T-cell (primary cell): ENCODE results near the gene TXNDC9. TPM values are rescaled to one million over a fixed set of nuclear protein-coding genes. Genes with fewer than 3 reads are reported as not detected.
"Not testable (repeated sequence)": the region's sequence is repeated elsewhere in the genome, so short reads cannot be mapped to it uniquely, and the experiment has no call there.

Source experiments
- ATAC-seq, 4 experiments: fragments of 200-7000 bp in 3 of 4; fragments of 150-1000 bp in 1 of 4; cut with Tn5 transposase; replicated peaks in 1 of 4; 1 replicate in 3 of 4; 2 replicates in 1 of 4; pipeline ENCODE4 v1.10.0; 2021; ENCODE audit warnings: moderate library complexity in 3 of 4, mild to moderate bottlenecking in 2 of 4, moderate number of reproducible peaks in 1 of 4
- CTCF ChIA-PET, 2 donors: fragments of 300-600 bp; sonication (Branson Sonifier 250); formaldehyde crosslinking; loops; one replicate each; lab custom pipeline; 2022; ENCODE audit warnings: antibody characterized with exemption in 2 of 2; lab: Charles Lee
- POLR2A ChIA-PET, 2 donors: fragments of 300-600 bp; sonication (Branson Sonifier 250); formaldehyde crosslinking; loops; one replicate each; lab custom pipeline; 2022; ENCODE audit warnings: antibody characterized with exemption in 2 of 2; lab: Charles Lee
- DNase-seq, 35 experiments: peaks; one replicate each; pipeline versions ENCODE4 v3.0.0 to v3.0.0-alpha.2; 2013 to 2023
- H3K27ac ChIP-seq: one replicate; pipeline ENCODE4 v1.5.1; 2013; ENCODE audit warnings: low read length
- H3K27me3 ChIP-seq, 2 experiments: replicated peaks in 1 of 2; 1 replicate in 1 of 2; 2 replicates in 1 of 2; pipeline versions ENCODE4 v1.6.1 to v1.7.0; 2013; ENCODE audit warnings: low read length in 1 of 2, mixed read lengths in 1 of 2; ENCODE audit not compliant: control insufficient read depth in 2 of 2, insufficient read depth in 2 of 2; ENCODE audit errors: extremely low read depth in 1 of 2
- H3K36me3 ChIP-seq, 2 donors: 1 replicate in 1 of 2; 2 replicates in 1 of 2; pipeline versions ENCODE4 v1.6.1 to v1.7.0; 2013; ENCODE audit warnings: low read length in 1 of 2; ENCODE audit not compliant: control insufficient read depth in 2 of 2, insufficient read depth in 1 of 2; ENCODE audit errors: extremely low read depth in 1 of 2
- H3K4me1 ChIP-seq, 2 experiments: 1 replicate in 1 of 2; 2 replicates in 1 of 2; pipeline versions ENCODE4 v1.6.1 to v1.7.0; 2013; ENCODE audit warnings: low read length in 2 of 2, mixed read lengths in 1 of 2; ENCODE audit not compliant: insufficient read depth in 2 of 2, control insufficient read depth in 1 of 2; ENCODE audit errors: extremely low read depth in 1 of 2
- H3K4me3 ChIP-seq, 2 donors: 1 replicate in 1 of 2; 2 replicates in 1 of 2; pipeline versions ENCODE4 v1.5.1 to v1.7.0; 2013; ENCODE audit warnings: mild to moderate bottlenecking in 2 of 2, low read length in 1 of 2, moderate library complexity in 1 of 2; ENCODE audit not compliant: control insufficient read depth in 1 of 2; ENCODE audit errors: extremely low read depth in 1 of 2
- H3K9me3 ChIP-seq: 2 replicates; pipeline ENCODE4 v1.7.0; 2013
- H3K27ac Mint-ChIP-seq, 2 donors: one replicate each; pipeline ENCODE4 v1.8.0; 2020 to 2021; ENCODE audit warnings: mild to moderate bottlenecking in 2 of 2, mixed read lengths in 2 of 2
- H3K27me3 Mint-ChIP-seq, 2 donors: one replicate each; pipeline ENCODE4 v1.8.0; 2021 to 2022; ENCODE audit warnings: mixed read lengths in 2 of 2
- H3K36me3 Mint-ChIP-seq: one replicate; pipeline ENCODE4 v1.8.0; 2021; ENCODE audit warnings: mixed read lengths
- H3K4me1 Mint-ChIP-seq, 3 donors: one replicate each; pipeline ENCODE4 v1.8.0; 2020 to 2022; ENCODE audit warnings: mixed read lengths in 3 of 3, mild to moderate bottlenecking in 1 of 3
- H3K4me3 Mint-ChIP-seq, 3 donors: one replicate each; pipeline ENCODE4 v1.8.0; 2020 to 2022; ENCODE audit warnings: mild to moderate bottlenecking in 3 of 3, mixed read lengths in 3 of 3, moderate library complexity in 3 of 3
- H3K9me3 Mint-ChIP-seq, 3 donors: one replicate each; pipeline ENCODE4 v1.8.0; 2020 to 2022; ENCODE audit warnings: mixed read lengths in 3 of 3
- WGBS: methylation state at CpG from one replicate; pipeline ENCODE4 v1.1.5; 2013; ENCODE audit warnings: missing lambda C conversion rate; ENCODE audit not compliant: insufficient coverage; 5-methylcytosine and 5-hydroxymethylcytosine counted together
- total RNA-seq, 35 experiments: library from RNA in 6 of 35; stranded (reverse) in 6 of 35; fragments of 120-200 nt in 1 of 35; gene quantifications; one replicate each; pipeline versions ENCODE4 v1.2.1 to v1.2.4 and lab custom pipeline; 2013 to 2026

The TXNDC9 gene
- total RNA-seq, 5 donors from 2014 or later (not counting 1 experiment from before 2014, with no cell fraction given) = 12.3 to 26.2 (median 23.0) TPM

GRCh38 chr2:99317161-99317872 lies 18.8 kb downstream of the TXNDC9 start:
- H3K9me3 Mint-ChIP-seq = peaks cover 6 to 7% (median 6%) of the 10 kb centered on the region in 3 donors
- no peaks in the 10 kb centered on the region for H3K9me3 ChIP-seq
- H3K27me3 ChIP-seq = no peaks in the 10 kb centered on the region
- peaks cover 0 to 5% (median 0%) of the 10 kb centered on the region in 3 donors for H3K4me1 Mint-ChIP-seq
- peaks cover 11 to 44% of the 10 kb centered on the region in 2 donors for H3K36me3 ChIP-seq
- no peaks in the 10 kb centered on the region for H3K4me1 ChIP-seq
- no peak overlapping the region for H3K27ac ChIP-seq
- DNase-seq = no peak
- H3K4me3 Mint-ChIP-seq = no peak overlapping the region
- WGBS = 94% methylated on average over 5 of the region's 9 CpGs
- no peak overlapping the region for H3K27ac Mint-ChIP-seq
- H3K36me3 Mint-ChIP-seq = peaks cover 47% of the 10 kb centered on the region
- POLR2A ChIA-PET = no interaction called here
- no peaks in the 10 kb centered on the region for H3K27me3 Mint-ChIP-seq
- no peak overlapping the region for H3K4me3 ChIP-seq
- CTCF ChIA-PET = no interaction called here
- no peak for ATAC-seq

GRCh38 chr2:99301097-99301496 lies 35.0 kb downstream of the TXNDC9 start, which contains the start of gene LYG1:
TSS of gene LYG1 (minus strand) at chr2:99301197. CDS start at chr2:99295670, 5,527 bp downstream.
- H3K9me3 ChIP-seq, CTCF ChIA-PET, H3K4me3 Mint-ChIP-seq, DNase-seq, H3K4me3 ChIP-seq, H3K4me1 Mint-ChIP-seq, POLR2A ChIA-PET, H3K27ac ChIP-seq, H3K9me3 Mint-ChIP-seq, H3K27me3 Mint-ChIP-seq, ATAC-seq, H3K4me1 ChIP-seq, H3K27me3 ChIP-seq, H3K27ac Mint-ChIP-seq: not testable (repeated sequence)
- H3K36me3 ChIP-seq = peaks cover 5 to 13% of the 10 kb centered on the region in 2 donors
- peaks cover 42% of the 10 kb centered on the region for H3K36me3 Mint-ChIP-seq
- no CpG with 5 or more reads among the region's 2 CpGs for WGBS

GRCh38 chr2:99299580-99299979 lies 36.6 kb downstream of the TXNDC9 start:
- H3K9me3 ChIP-seq = no peaks in the 10 kb centered on the region
- POLR2A ChIA-PET = no interaction called here
- H3K4me3 Mint-ChIP-seq = no peak overlapping the region
- no peaks in the 10 kb centered on the region for H3K27me3 ChIP-seq
- no peaks in the 10 kb centered on the region for H3K27me3 Mint-ChIP-seq
- H3K27ac ChIP-seq = no peak overlapping the region
- no peaks in the 10 kb centered on the region for H3K9me3 Mint-ChIP-seq
- DNase-seq (no peak), ATAC-seq (no peak)
- H3K36me3 Mint-ChIP-seq = peaks cover 43% of the 10 kb centered on the region
- CTCF ChIA-PET = no interaction called here
- WGBS = no CpG with 5 or more reads among the region's 7 CpGs
- no peak overlapping the region for H3K27ac Mint-ChIP-seq
- no peaks in the 10 kb centered on the region for H3K4me1 ChIP-seq
- H3K4me1 Mint-ChIP-seq = no peaks in the 10 kb centered on the region
- H3K36me3 ChIP-seq = peaks cover 3 to 11% of the 10 kb centered on the region in 2 donors
- H3K4me3 ChIP-seq = no peak overlapping the region

- Histone ChIP-seq H3K4me1 (no peaks in the 10 kb centered on the region), H3K4me3 (no peak overlapping the region), H3K9me3 (no peaks in the 10 kb centered on the region), H3K27me3 (no peaks in the 10 kb centered on the region), H3K27ac (no peak overlapping the region), H3K36me3 (peaks cover 3 to 11% of the 10 kb centered on the region in 2 donors)
- Mint-ChIP-seq H3K9me3 (no peaks in the 10 kb centered on the region), H3K4me3 (no peak overlapping the region), H3K4me1 (no peaks in the 10 kb centered on the region), H3K27me3 (no peaks in the 10 kb centered on the region), H3K36me3 (peaks cover 34% of the 10 kb centered on the region), H3K27ac (no peak overlapping the region)
- DNase-seq (no peak), ATAC-seq (no peak)
- ChIA-PET CTCF (no interaction called here), POLR2A (no interaction called here)
- WGBS = no CpG with 5 or more reads among the region's 2 CpGs
Observed at GRCh38 chr2:99297994-99298393, 38.1 kb downstream of the TXNDC9 start.

GRCh38 chr2:99285526-99285925 lies 50.6 kb downstream of the TXNDC9 start:
- H3K36me3 Mint-ChIP-seq = peaks cover 38% of the 10 kb centered on the region
- CTCF ChIA-PET = no interaction called here
- Histone ChIP-seq H3K4me3 (no peak overlapping the region), H3K36me3 (peaks cover 0 to 7% of the 10 kb centered on the region in 2 donors), H3K27ac (no peak overlapping the region), H3K4me1 (no peaks in the 10 kb centered on the region), H3K27me3 (no peaks in the 10 kb centered on the region), H3K9me3 (no peaks in the 10 kb centered on the region)
- H3K27me3 Mint-ChIP-seq = no peaks in the 10 kb centered on the region
- peaks cover 0 to 2% (median 1%) of the 10 kb centered on the region in 3 donors for H3K9me3 Mint-ChIP-seq
- DNase-seq (no peak), ATAC-seq (no peak)
- no peaks in the 10 kb centered on the region for H3K4me1 Mint-ChIP-seq
- POLR2A ChIA-PET = no interaction called here
- no peak overlapping the region for H3K4me3 Mint-ChIP-seq
- H3K27ac Mint-ChIP-seq = no peak overlapping the region
- WGBS = 100% methylated on average over 1 of the region's 7 CpGs

- ChIA-PET CTCF (no interaction called here), POLR2A (interaction anchor here in 1 of 2 donors (0.6 kb wide), 2 partner anchors 9 to 559 kb away, joined by 3 read pairs; no protein-coding TSS in a partner anchor)
- no peak overlapping the region for H3K4me3 ChIP-seq
- Mint-ChIP-seq H3K27ac (no peak overlapping the region), H3K36me3 (peaks cover 45% of the 10 kb centered on the region), H3K9me3 (peaks cover 4 to 17% (median 13%) of the 10 kb centered on the region in 3 donors), H3K27me3 (no peaks in the 10 kb centered on the region), H3K4me3 (no peak overlapping the region), H3K4me1 (no peaks in the 10 kb centered on the region)
- no peaks in the 10 kb centered on the region for H3K4me1 ChIP-seq
- H3K27me3 ChIP-seq = no peaks in the 10 kb centered on the region
- no peaks in the 10 kb centered on the region for H3K9me3 ChIP-seq
- DNase-seq = no peak
- H3K36me3 ChIP-seq = peaks cover 0 to 5% of the 10 kb centered on the region in 2 donors
- ATAC-seq = no peak
- H3K27ac ChIP-seq = no peak overlapping the region
Observed at GRCh38 chr2:99279969-99280695, 56.0 kb downstream of the TXNDC9 start.
